HG03060 (cell line): ENCODE data around the gene TWF2.
A peak's percentile ranks its signal among the peaks of the same experiment; 100 is the strongest.

Source experiments
- ATAC-seq: cut with Tn5 transposase; IDR thresholded peaks from one replicate; pipeline ENCODE4 v1.9.1; 2021; ENCODE audit warnings: low read depth, moderate number of reproducible peaks; ENCODE audit not compliant: unreplicated experiment

The TWF2 gene

GRCh38 chr3:52225452-52226228 lies 13.3 kb downstream of the TWF2 start, which contains the start of gene TLR9:
TLR9 (minus strand) TSS chr3:52225645; CDS start chr3:52225529, 116 bp downstream.
- ATAC-seq: peak; percentile 74

- ATAC-seq: no peak
Measured at GRCh38 chr3:52223449-52224408, 15.2 kb downstream of the TWF2 start.

GRCh38 chr3:52222319-52223221 lies 16.4 kb downstream of the TWF2 start:
- no peak for ATAC-seq

GRCh38 chr3:52221563-52222318 lies 17.2 kb downstream of the TWF2 start:
- ATAC-seq: no peak

- ATAC-seq: no peak
Measured at GRCh38 chr3:52221141-52221562, 17.8 kb downstream of the TWF2 start.

GRCh38 chr3:52220380-52221026 lies 18.5 kb downstream of the TWF2 start:
- no peak for ATAC-seq

GRCh38 chr3:52218937-52219650 lies 19.9 kb downstream of the TWF2 start:
- no peak for ATAC-seq

GRCh38 chr3:52218454-52218853 lies 20.5 kb downstream of the TWF2 start:
- ATAC-seq: no peak

GRCh38 chr3:52218026-52218425 lies 20.9 kb downstream of the TWF2 start:
- no peak for ATAC-seq

GRCh38 chr3:52217409-52217805 lies 21.6 kb downstream of the TWF2 start:
- ATAC-seq: no peak

GRCh38 chr3:52216585-52217408 lies 22.2 kb downstream of the TWF2 start:
- ATAC-seq: no peak

- no peak for ATAC-seq
Measured at GRCh38 chr3:52215351-52215750, 23.6 kb downstream of the TWF2 start.

GRCh38 chr3:52213901-52214300 lies 25.1 kb downstream of the TWF2 start:
- ATAC-seq: no peak

- no peak for ATAC-seq
Measured at GRCh38 chr3:52213005-52213404, 26.0 kb downstream of the TWF2 start.

GRCh38 chr3:52211268-52211891 lies 27.6 kb downstream of the TWF2 start:
- no peak for ATAC-seq

- no peak for ATAC-seq
Measured at GRCh38 chr3:52210550-52211046, 28.4 kb downstream of the TWF2 start.

- no peak for ATAC-seq
Measured at GRCh38 chr3:52210037-52210436, 28.9 kb downstream of the TWF2 start.
